Adrenal gland (tissue), 12 donors: ENCODE results near the gene NRP2. TPM values are rescaled to one million over a fixed set of nuclear protein-coding genes. Genes with fewer than 3 reads are reported as not detected.

Experiments
- DNase-seq, 7 donors: peaks; one replicate each; pipeline ENCODE4 v3.0.0-alpha.2; 2019 to 2020
- H3K27ac ChIP-seq, 5 donors: fragments of 200-600 bp; sonication (generic) in 4 of 5; 1 replicate in 3 of 5; 2 replicates in 2 of 5; pipeline versions ENCODE4 v1.5.1 to v1.8.0; 2016 to 2020; ENCODE audit warnings: mild to moderate bottlenecking in 1 of 5
- H3K27me3 ChIP-seq: fragments of 200-600 bp; 2 replicates; pipeline ENCODE4 v1.8.0; 2021
- H3K36me3 ChIP-seq, 2 donors: fragments of 200-600 bp; replicated peaks in 1 of 2; 1 replicate in 1 of 2; 2 replicates in 1 of 2; pipeline versions ENCODE4 v1.5.1 to v1.8.0; 2018 to 2022
- H3K4me1 ChIP-seq, 2 donors: fragments of 200-600 bp; replicated peaks in 1 of 2; 1 replicate in 1 of 2; 2 replicates in 1 of 2; pipeline versions ENCODE4 v1.5.1 to v1.8.0; 2018 to 2021
- H3K4me3 ChIP-seq, 4 donors: fragments of 200-600 bp; sonication (generic) in 3 of 4; one replicate each; pipeline ENCODE4 v1.5.1; 2016 to 2018
- H3K9me3 ChIP-seq, 3 donors: fragments of 200-600 bp; sonication (generic) in 1 of 3; replicated peaks in 1 of 3; 1 replicate in 2 of 3; 2 replicates in 1 of 3; pipeline versions ENCODE4 v1.5.1 to v1.8.0; 2016 to 2021
- POLR2A ChIP-seq, 2 donors: fragments of 450-650 bp; IDR thresholded peaks; one replicate each; pipeline ENCODE4 v1.6.1; 2017; ENCODE audit warnings: antibody characterized with exemption in 2 of 2, mild to moderate bottlenecking in 2 of 2, moderate library complexity in 1 of 2
- WGBS, 4 donors: extraction: QIAGEN DNeasy Blood & Tissue Kit in 2 of 4; methylation state at CpG; one replicate each; pipeline versions ENCODE4 v1.1.5 to v1.1.7; 2013 to 2017; 5-methylcytosine and 5-hydroxymethylcytosine counted together
- intact Hi-C, 2 donors: fragments of 100-400 bp; cut with DNase I; formaldehyde crosslinking; loops; one replicate each; pipeline versions ENCODE4 v1.14.1 to v1.15.0; 2022 to 2023
- polyA plus RNA-seq, 3 donors: library from polyadenylated mRNA; stranded (reverse); fragments of 200-250 nt in 2 of 3; fragments of 350-450 nt in 1 of 3; fragmentation: Illumina TruSeq in 1 of 3; extraction: RNeasy Lipid Tissue Mini Kit (QIAGEN cat#74804) in 1 of 3; gene quantifications; one replicate each; pipeline ENCODE4 v1.2.3, GENCODE V29; 2013 to 2014
- total RNA-seq, 9 donors: library from RNA; depleted of rRNA in 4 of 9; stranded (reverse); fragments of >200 nt in 4 of 9; fragments of 120-200 nt in 1 of 9; fragmentation: NEBNext Ultra II Directional in 1 of 9; extraction: Animal tissue kit (Norgen Biotek cat#: 25700) in 1 of 9; gene quantifications; one replicate each; pipeline versions ENCODE4 v1.1.0 to v1.2.4, GENCODE V29; 2013 to 2023
- TF ChIP-seq, protein P1 (sequence below), 6 experiments: fragments of 450-650 bp in 4 of 6; fragments of 200-600 bp in 2 of 6; sonication (generic) in 1 of 6; IDR thresholded peaks; 1 replicate in 5 of 6; 2 replicates in 1 of 6; pipeline versions ENCODE4 v1.5.1 to v1.8.0; 2016 to 2021; ENCODE audit warnings: antibody characterized with exemption in 6 of 6, mild to moderate bottlenecking in 2 of 6, moderate library complexity in 1 of 6
- donor health status: healthy with polysubstance abuse.
- donor health status: Bipolar disorder and iron deficiency.
- donor health status: DM: yes; HTN: yes; CAD: no.
- donor health status: DM: no; HTN: no; CAD: no.
- donor health status: DM: no; HTN: no; CAD: no.
- donor health status: DM: yes; HTN: yes; CAD: no.

The NRP2 gene
- total and polyA plus RNA-seq, 12 donors: 27.6 to 205 (median 93.1) TPM

GRCh38 chr2:205780645-205781044, 98.3 kb downstream of the NRP2 start:
- Histone ChIP-seq H3K9me3 (no peaks in the 10 kb centered on the region), H3K4me3 (no peak overlapping the region), H3K27me3 (no peaks in the 10 kb centered on the region), H3K36me3 (peaks cover 0 to 8% of the 10 kb centered on the region in 2 donors), H3K27ac (no peak overlapping the region), H3K4me1 (peaks cover 6 to 18% of the 10 kb centered on the region in 2 donors)
- no peak for DNase-seq
- 77% methylated on average over 2 of the region's 2 CpGs for WGBS, 4 donors
- intact Hi-C loops: no loop called here
- TF ChIP-seq, protein P1, sequence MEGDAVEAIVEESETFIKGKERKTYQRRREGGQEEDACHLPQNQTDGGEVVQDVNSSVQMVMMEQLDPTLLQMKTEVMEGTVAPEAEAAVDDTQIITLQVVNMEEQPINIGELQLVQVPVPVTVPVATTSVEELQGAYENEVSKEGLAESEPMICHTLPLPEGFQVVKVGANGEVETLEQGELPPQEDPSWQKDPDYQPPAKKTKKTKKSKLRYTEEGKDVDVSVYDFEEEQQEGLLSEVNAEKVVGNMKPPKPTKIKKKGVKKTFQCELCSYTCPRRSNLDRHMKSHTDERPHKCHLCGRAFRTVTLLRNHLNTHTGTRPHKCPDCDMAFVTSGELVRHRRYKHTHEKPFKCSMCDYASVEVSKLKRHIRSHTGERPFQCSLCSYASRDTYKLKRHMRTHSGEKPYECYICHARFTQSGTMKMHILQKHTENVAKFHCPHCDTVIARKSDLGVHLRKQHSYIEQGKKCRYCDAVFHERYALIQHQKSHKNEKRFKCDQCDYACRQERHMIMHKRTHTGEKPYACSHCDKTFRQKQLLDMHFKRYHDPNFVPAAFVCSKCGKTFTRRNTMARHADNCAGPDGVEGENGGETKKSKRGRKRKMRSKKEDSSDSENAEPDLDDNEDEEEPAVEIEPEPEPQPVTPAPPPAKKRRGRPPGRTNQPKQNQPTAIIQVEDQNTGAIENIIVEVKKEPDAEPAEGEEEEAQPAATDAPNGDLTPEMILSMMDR (IDR thresholded peaks at IDR 0.05): no peak
- no peak for TF ChIP-seq POLR2A (IDR thresholded peaks at IDR 0.05)

DNA sequence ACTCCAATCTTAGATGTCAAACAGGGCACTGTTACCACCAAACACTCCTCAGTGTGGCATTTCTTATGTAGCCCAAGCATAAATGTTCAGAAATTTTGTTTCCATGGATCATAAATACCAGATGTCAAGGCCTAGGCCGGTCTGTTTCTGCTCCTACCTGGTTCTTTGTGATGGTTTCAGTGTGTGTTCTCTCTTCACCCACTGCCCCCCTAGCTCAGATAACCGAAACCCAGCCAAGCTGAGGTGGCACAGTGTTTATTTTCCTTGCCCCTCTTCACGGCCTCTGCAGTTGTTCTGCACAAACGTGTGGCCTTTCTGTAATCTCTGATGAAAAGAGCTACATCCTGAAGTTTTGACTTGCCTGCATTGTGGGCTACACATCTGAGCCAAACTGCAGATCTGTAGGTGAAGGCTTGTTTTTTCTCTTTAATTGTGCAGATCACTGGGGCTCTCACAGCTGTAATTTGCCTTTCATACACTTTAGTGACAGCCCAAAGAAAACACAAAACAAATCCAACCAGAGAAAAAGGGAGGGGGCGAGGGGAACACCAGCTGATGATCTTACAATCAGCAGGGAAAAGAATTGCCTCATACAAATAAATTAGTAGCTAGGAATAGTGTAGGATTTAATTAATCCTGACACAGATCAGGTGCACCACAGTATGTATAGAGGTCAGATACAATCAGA, 99.1 kb downstream of the NRP2 start:
- TF ChIP-seq, protein P1 (IDR thresholded peaks at IDR 0.05): no peak
- TF ChIP-seq POLR2A (IDR thresholded peaks at IDR 0.05): no peak
- intact Hi-C loops: no loop called here
- WGBS, 4 donors: 81 to 90% (median 86%) methylated on average over 5 of the region's 5 CpGs
- peaks cover 0 to 3% of the 10 kb centered on the region in 2 donors for H3K36me3 ChIP-seq
- H3K27me3 ChIP-seq: no peaks in the 10 kb centered on the region
- no peak for DNase-seq
- no peak overlapping the region for H3K27ac ChIP-seq
- no peaks in the 10 kb centered on the region for H3K9me3 ChIP-seq
- no peak overlapping the region for H3K4me3 ChIP-seq
- H3K4me1 ChIP-seq: peaks cover 6 to 23% of the 10 kb centered on the region in 2 donors

DNA sequence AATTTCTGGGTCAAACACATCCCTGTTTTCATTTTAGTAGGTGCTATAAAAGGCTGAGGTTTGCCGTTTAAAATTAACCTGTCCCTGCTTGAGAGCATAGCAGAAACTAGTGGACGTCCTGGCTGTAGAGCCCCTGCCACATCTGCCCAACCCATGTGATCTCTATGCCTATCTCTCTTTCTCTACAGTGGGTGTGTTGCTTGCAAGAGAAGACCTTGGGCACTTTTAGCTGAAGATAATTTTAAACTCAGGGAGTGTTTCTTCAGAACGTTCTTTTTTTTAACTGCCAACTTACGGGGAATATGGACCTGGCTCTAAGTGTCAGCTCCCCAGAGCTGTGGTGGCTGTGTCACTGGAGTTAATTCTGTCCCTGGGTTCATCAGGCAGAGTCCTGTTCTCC, 100.6 kb downstream of the NRP2 start:
- DNase-seq: no peak
- WGBS, 4 donors: 26 to 51% (median 48%) methylated on average over 4 of the region's 4 CpGs
- H3K27ac ChIP-seq: no peak overlapping the region

GRCh38 chr2:205783872-205784499, 101.7 kb downstream of the NRP2 start:
- no peaks in the 10 kb centered on the region for H3K9me3 ChIP-seq
- intact Hi-C loops: no loop called here
- DNase-seq: no peak
- no peak overlapping the region for H3K4me3 ChIP-seq
- no peak overlapping the region for H3K27ac ChIP-seq
- TF ChIP-seq, protein P1 (IDR thresholded peaks at IDR 0.05): no peak
- TF ChIP-seq POLR2A (IDR thresholded peaks at IDR 0.05): no peak
- no peaks in the 10 kb centered on the region for H3K36me3 ChIP-seq
- WGBS, 4 donors: 77 to 84% (median 83%) methylated on average over 5 of the region's 5 CpGs
- peaks cover 6 to 23% of the 10 kb centered on the region in 2 donors for H3K4me1 ChIP-seq
- H3K27me3 ChIP-seq: no peaks in the 10 kb centered on the region

More for the DNA sequence above, 100.6 kb downstream of the NRP2 start:
- no peaks in the 10 kb centered on the region for H3K9me3 ChIP-seq
- TF ChIP-seq, protein P1 (IDR thresholded peaks at IDR 0.05): no peak
- TF ChIP-seq POLR2A (IDR thresholded peaks at IDR 0.05): no peak
- H3K27me3 ChIP-seq: no peaks in the 10 kb centered on the region
- H3K4me1 ChIP-seq: peaks cover 6 to 23% of the 10 kb centered on the region in 2 donors
- H3K36me3 ChIP-seq: no peaks in the 10 kb centered on the region
- intact Hi-C loops: no loop called here
- no peak overlapping the region for H3K4me3 ChIP-seq
